Endothelial cell (in vitro differentiated cells): ENCODE results near the gene KCNJ1. TPM values are rescaled to one million over a fixed set of nuclear protein-coding genes. Genes with fewer than 3 reads are reported as not detected.

ENCODE experiments used
- DNase-seq: peaks from one replicate; pipeline ENCODE4 v3.0.0; 2021; ENCODE audit warnings: low spot score
- H3K27ac Mint-ChIP-seq: one replicate; pipeline ENCODE4 v1.8.0; 2021; ENCODE audit warnings: mixed read lengths, inconsistent platforms; ENCODE audit not compliant: unreplicated experiment
- H3K27me3 Mint-ChIP-seq: one replicate; pipeline ENCODE4 v1.8.0; 2021; ENCODE audit warnings: mild to moderate bottlenecking, moderate library complexity, mixed read lengths, inconsistent platforms; ENCODE audit not compliant: unreplicated experiment
- H3K36me3 Mint-ChIP-seq: one replicate; pipeline ENCODE4 v1.8.0; 2021; ENCODE audit warnings: mild to moderate bottlenecking, low read depth, mixed read lengths, inconsistent platforms; ENCODE audit not compliant: unreplicated experiment
- H3K4me1 Mint-ChIP-seq: one replicate; pipeline ENCODE4 v1.8.0; 2021; ENCODE audit warnings: mild to moderate bottlenecking, mixed read lengths, inconsistent platforms; ENCODE audit not compliant: unreplicated experiment
- H3K4me3 Mint-ChIP-seq: one replicate; pipeline ENCODE4 v1.8.0; 2021; ENCODE audit warnings: mild to moderate bottlenecking, mixed read lengths, inconsistent platforms; ENCODE audit not compliant: unreplicated experiment
- H3K9me3 Mint-ChIP-seq: one replicate; pipeline ENCODE4 v1.8.0; 2021; ENCODE audit warnings: mixed read lengths, inconsistent platforms; ENCODE audit not compliant: unreplicated experiment
- CTCF ChIP-seq: fragments of 200-600 bp; sonication (generic); IDR thresholded peaks from one replicate; pipeline ENCODE4 v1.5.0; 2021; ENCODE audit warnings: antibody characterized with exemption; ENCODE audit not compliant: unreplicated experiment
- total RNA-seq: library from RNA; stranded (reverse); fragmentation: NEBNext Ultra II Directional; extraction: Animal tissue kit (Norgen Biotek cat#: 25700); gene quantifications from one replicate; pipeline ENCODE4 v1.2.1, GENCODE V29; 2021; ENCODE audit not compliant: unreplicated experiment

The KCNJ1 gene
- total RNA-seq, 1 donor from 2014 or later, result not detected

GRCh38 chr11:128807909-128808308, 59.2 kb downstream of the KCNJ1 start:
- peaks cover 27% of the 10 kb centered on the region for H3K4me1 Mint-ChIP-seq
- TF ChIP-seq CTCF, result no peak
- no peaks in the 10 kb centered on the region for H3K27me3 Mint-ChIP-seq
- no peaks in the 10 kb centered on the region for H3K9me3 Mint-ChIP-seq
- peaks cover 70% of the 10 kb centered on the region for H3K36me3 Mint-ChIP-seq
- no peak for DNase-seq
- H3K4me3 Mint-ChIP-seq, result no peak overlapping the region
- H3K27ac Mint-ChIP-seq, result no peak overlapping the region

GRCh38 chr11:128806506-128807261, 60.4 kb downstream of the KCNJ1 start:
- H3K27ac Mint-ChIP-seq, result no peak overlapping the region
- TF ChIP-seq CTCF, result no peak
- no peaks in the 10 kb centered on the region for H3K27me3 Mint-ChIP-seq
- no peak for DNase-seq
- peaks cover 74% of the 10 kb centered on the region for H3K36me3 Mint-ChIP-seq
- peaks cover 28% of the 10 kb centered on the region for H3K4me1 Mint-ChIP-seq
- H3K4me3 Mint-ChIP-seq, result peak overlapping the region; percentile 35
- H3K9me3 Mint-ChIP-seq, result no peaks in the 10 kb centered on the region

DNA sequence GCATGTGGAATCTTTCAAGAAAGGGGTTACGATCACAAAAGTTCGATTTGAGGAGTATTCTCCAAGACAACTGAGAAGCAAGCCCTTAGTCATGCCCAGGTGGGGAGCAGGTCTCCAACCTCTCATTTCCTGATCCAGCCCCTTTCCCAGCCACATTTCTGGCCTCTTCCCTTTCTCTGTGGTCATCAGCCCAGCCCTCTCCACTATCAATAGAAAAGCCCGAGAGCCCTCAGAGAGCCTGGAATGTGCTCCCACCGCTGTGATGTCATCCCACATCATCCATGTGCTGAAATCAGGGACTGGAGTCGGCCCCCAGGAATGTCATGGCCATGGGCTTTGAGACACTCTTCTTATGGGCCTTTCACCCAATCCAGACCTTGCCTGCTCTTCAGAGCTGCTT, 62.6 kb downstream of the KCNJ1 start:
- Mint-ChIP-seq H3K4me3 (no peak overlapping the region), H3K4me1 (peaks cover 27% of the 10 kb centered on the region), H3K36me3 (peaks cover 80% of the 10 kb centered on the region), H3K27ac (peak overlapping the region; percentile 55), H3K27me3 (peaks cover 2% of the 10 kb centered on the region), H3K9me3 (no peaks in the 10 kb centered on the region)
- TF ChIP-seq CTCF, result no peak
- no peak for DNase-seq

DNA sequence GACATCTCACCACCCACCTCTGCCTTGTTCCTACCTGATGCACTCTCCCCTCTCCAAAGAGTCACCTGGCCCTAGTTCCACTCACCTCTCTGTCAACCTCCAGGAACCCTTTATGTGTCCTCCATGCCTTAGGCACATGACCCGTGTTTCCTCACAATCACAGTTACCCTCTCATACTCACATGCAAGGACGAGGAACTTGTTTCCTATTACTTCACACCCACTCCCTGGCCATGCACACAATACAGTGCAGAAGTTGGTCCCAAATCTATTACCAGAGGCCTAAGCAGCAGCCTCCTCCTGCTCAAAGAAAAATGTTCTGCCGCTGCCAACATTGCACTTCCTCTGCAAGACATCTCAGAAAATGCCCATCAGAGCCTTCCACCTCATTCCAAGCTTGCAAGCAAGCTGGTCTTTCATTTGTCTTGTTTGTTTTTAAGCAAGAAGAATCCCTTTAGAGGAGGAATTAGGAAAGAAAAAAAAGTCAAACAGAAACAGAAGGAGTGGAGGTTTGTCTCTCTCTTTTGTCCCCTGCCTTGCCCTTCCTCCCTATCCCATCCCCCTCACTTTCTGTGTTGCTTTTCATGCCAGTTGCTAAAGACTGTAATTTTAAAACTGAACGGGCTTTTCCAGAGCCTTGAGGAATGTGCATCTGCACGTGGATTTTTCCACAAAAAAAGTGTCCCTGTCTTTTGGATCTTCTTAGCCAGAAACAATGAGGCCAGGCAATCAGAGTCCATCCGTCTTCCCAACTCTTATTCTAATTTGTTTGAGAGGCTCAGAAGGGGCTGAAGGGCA, 63.4 kb downstream of the KCNJ1 start:
- Mint-ChIP-seq H3K4me3 (peak overlapping the region; percentile 39), H3K27ac (peak overlapping the region; percentile 8), H3K36me3 (peaks cover 76% of the 10 kb centered on the region), H3K9me3 (no peaks in the 10 kb centered on the region), H3K4me1 (peaks cover 27% of the 10 kb centered on the region), H3K27me3 (peaks cover 2% of the 10 kb centered on the region)
- TF ChIP-seq CTCF, result no peak
- DNase-seq, result no peak

GRCh38 chr11:128803011-128803410, 64.1 kb downstream of the KCNJ1 start:
- TF ChIP-seq CTCF, result no peak
- Mint-ChIP-seq H3K27me3 (peaks cover 4% of the 10 kb centered on the region), H3K4me3 (peak overlapping the region; percentile 39), H3K36me3 (peaks cover 74% of the 10 kb centered on the region), H3K27ac (peak overlapping the region; percentile 8), H3K4me1 (peaks cover 34% of the 10 kb centered on the region), H3K9me3 (no peaks in the 10 kb centered on the region)
- DNase-seq, result no peak
